ENCODE measurements around the gene SNX27.
A peak's percentile ranks its signal among the peaks of the same experiment; 100 is the strongest.
"Not testable (repeated sequence)": the region's sequence is repeated elsewhere in the genome, so short reads cannot be mapped to it uniquely, and the experiment has no call there.

Gene SNX27

GRCh38 chr1:151606384-151606783 is 5.5 kb upstream of the SNX27 start:
- DNase-seq = no peak

GRCh38 chr1:151606857-151607256 is 5.0 kb upstream of the SNX27 start:
- DNase-seq = no peak

- no peak for DNase-seq
These were observed 1.7 kb upstream of the SNX27 start for GRCh38 chr1:151610142-151610541.

- no peak for DNase-seq
These were observed 511 bp upstream of the SNX27 start for GRCh38 chr1:151611288-151611790.

- peak; percentile 11 for DNase-seq
These were observed 841 bp downstream of the SNX27 start for GRCh38 chr1:151612501-151613281.

- DNase-seq = no peak
These were observed 1.5 kb downstream of the SNX27 start for GRCh38 chr1:151613282-151613780.

- DNase-seq = no peak
These were observed 4.1 kb downstream of the SNX27 start for GRCh38 chr1:151615711-151616504.

GRCh38 chr1:151616505-151616849 is 4.6 kb downstream of the SNX27 start:
- no peak for DNase-seq

- no peak for DNase-seq
These were observed 6.2 kb downstream of the SNX27 start for GRCh38 chr1:151618003-151618402.

GRCh38 chr1:151618470-151618869 is 6.6 kb downstream of the SNX27 start:
- DNase-seq = no peak

GRCh38 chr1:151618996-151619395 is 7.1 kb downstream of the SNX27 start:
- DNase-seq = not testable (repeated sequence)

GRCh38 chr1:151619489-151620093 is 7.7 kb downstream of the SNX27 start:
- no peak for DNase-seq

- DNase-seq = no peak
These were observed 8.4 kb downstream of the SNX27 start for GRCh38 chr1:151620286-151620685.

GRCh38 chr1:151621351-151621750 is 9.5 kb downstream of the SNX27 start:
- DNase-seq = no peak

- no peak for DNase-seq
These were observed 12.9 kb downstream of the SNX27 start for GRCh38 chr1:151624783-151625182.

- DNase-seq = no peak
These were observed 15.0 kb downstream of the SNX27 start for GRCh38 chr1:151626740-151627334.

GRCh38 chr1:151629278-151629677 is 17.4 kb downstream of the SNX27 start:
- DNase-seq = no peak

- no peak for DNase-seq
These were observed 23.7 kb downstream of the SNX27 start for GRCh38 chr1:151635479-151636072.

GRCh38 chr1:151638074-151638775 is 26.4 kb downstream of the SNX27 start:
- no peak for DNase-seq

- no peak for DNase-seq
These were observed 27.0 kb downstream of the SNX27 start for GRCh38 chr1:151638812-151639211.

- DNase-seq = no peak
These were observed 27.6 kb downstream of the SNX27 start for GRCh38 chr1:151639466-151639865.

GRCh38 chr1:151641229-151641628 is 29.4 kb downstream of the SNX27 start:
- DNase-seq = no peak

Measured in DMS79 treated with DMSO at 0.1 percent for 48 hours (cell line).